GM12873 (cell line): Measurements from ENCODE around the gene TUBB4A.

Experiments used
- CTCF ChIP-seq: IDR thresholded peaks from 2 replicates; pipeline ENCODE4 v1.5.1; 2012; ENCODE audit warnings: low read depth, mild to moderate bottlenecking, moderate library complexity, low read length, control low read depth; ENCODE audit not compliant: insufficient read depth; ENCODE audit errors: missing control alignments

TUBB4A gene

DNA sequence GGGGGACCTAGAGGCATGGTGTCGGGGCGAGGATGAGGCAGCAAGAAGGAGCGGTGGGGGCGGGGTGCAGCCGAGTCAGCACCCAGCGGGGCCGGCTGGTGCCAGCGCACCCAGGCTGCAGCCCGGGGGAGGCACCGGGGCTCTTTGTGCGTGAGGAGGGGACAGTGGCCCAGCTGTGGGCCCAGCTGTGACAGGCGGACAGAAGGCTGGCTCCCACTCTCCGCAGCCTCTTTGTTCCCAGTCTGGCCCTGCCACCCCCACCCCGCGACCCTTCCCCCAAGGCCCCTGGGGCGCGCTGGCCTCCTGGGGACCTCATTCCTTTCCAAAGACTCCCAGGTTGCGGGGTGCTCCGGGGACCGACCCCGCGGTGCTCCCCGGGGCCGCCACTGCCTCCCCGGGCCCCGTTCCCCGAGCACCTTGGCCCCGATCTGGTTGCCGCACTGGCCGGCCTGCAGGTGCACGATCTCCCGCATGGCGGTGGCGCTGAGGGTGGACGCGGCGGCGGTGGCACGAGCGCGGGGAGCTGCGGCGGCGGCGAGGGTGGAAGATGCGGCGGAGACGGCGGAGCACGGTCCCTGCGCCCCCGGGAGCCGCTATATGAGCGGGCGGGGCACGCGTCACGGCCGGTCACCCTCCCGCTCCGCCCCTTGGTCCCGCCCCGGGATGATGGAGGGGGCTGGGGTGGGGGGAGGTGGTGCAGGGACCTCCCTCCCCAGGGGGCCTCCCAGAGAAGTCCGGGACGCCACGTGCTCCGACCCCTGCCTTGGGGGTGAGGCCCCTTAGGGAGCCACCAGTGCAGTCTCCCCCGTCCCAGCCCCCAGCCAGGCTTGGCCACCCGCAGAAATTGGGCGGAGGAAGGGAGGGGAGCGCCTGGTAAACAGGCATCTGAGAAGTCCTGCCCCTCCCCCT is at the start of gene TUBB4A:
Gene TUBB4A, minus strand, starts transcription at position 570 of the 909 bp plus-strand sequence. Its CDS starts 97 bp downstream, at position 473.
- TF ChIP-seq CTCF, result peak; percentile 6

GRCh38 chr19:6551091-6551490 is 49.0 kb upstream of the TUBB4A start:
- TF ChIP-seq CTCF, result no peak

GRCh38 chr19:6543866-6544347 is 41.8 kb upstream of the TUBB4A start:
- TF ChIP-seq CTCF, result no peak

GRCh38 chr19:6540918-6541689 is 39.0 kb upstream of the TUBB4A start:
- no peak for TF ChIP-seq CTCF

DNA sequence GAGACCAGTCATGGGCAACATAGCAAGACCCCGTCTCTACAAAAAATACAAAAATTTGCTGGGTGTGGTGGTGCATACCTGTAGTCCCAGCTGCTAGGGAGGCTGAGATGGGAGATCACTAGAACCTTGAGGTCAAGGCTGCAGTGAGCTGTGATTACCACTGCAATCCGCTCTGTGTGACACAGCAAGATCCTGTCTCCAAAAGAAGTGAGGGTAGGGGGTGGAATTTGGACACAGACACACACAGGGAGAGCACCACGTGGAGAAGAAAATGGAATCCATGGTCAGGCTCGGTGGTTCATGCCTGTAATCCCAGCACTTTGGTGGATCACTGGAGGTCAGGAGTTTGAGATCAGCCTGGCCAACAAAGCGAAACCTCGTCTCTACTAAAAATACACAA is 37.4 kb upstream of the TUBB4A start:
- no peak for TF ChIP-seq CTCF

DNA sequence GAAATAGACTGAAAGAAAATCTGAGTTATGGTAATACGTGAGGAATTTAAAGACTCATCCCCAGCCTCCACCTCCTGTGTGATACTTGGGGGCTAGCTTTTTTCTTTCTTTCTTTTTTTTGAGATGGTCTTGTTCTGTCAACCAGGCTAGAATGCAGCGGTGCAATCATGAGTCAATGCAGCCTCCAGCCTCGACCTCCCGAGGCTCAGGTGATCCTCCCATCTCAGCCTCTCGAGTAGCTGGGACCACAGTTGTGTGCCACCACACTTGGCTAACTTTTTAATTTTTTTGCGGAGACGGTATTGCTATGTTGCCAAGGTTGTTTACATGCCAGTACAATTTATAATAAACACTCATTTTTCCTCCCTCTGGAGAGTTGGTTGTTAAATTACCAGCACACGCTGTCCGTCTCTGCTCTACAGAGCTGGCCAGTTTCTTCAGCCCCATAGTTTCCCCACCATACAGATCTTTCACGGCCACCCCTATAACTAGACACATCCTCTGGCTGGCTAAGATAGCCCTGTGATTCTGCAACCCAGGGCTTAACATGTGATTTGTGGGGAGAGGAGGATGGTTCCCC is 33.5 kb upstream of the TUBB4A start:
- TF ChIP-seq CTCF, result no peak

GRCh38 chr19:6534451-6535093 is 32.5 kb upstream of the TUBB4A start:
- TF ChIP-seq CTCF, result no peak
